ENCODE results near the gene THEM5. TPM values are rescaled to one million over a fixed set of nuclear protein-coding genes. Genes with fewer than 3 reads are reported as not detected.
"Not testable (repeated sequence)": the region's sequence is repeated elsewhere in the genome, so short reads cannot be mapped to it uniquely, and the experiment has no call there.

Gene THEM5
- total and polyA plus RNA-seq, 8 donors: 0.67 to 1.2 (median 1.00) TPM; not detected in 2

- H3K27ac ChIP-seq: no peak overlapping the region
- H3K36me3 ChIP-seq: no peaks in the 10 kb centered on the region
- H3K4me1 ChIP-seq: peaks cover 0 to 18% of the 10 kb centered on the region in 2 donors
- no peak for DNase-seq
- no peaks in the 10 kb centered on the region for H3K9me3 ChIP-seq
- no peak for ATAC-seq
- intact Hi-C loops (cut with DNase I): no loop called here
- TF ChIP-seq CTCF (IDR thresholded peaks at IDR 0.05): no peak
- H3K27me3 ChIP-seq: no peaks in the 10 kb centered on the region
- H3K4me3 ChIP-seq: no peak overlapping the region
Measured at GRCh38 chr1:151858886-151859665, 5.6 kb upstream of the THEM5 start.

GRCh38 chr1:151858030-151858746 is 4.7 kb upstream of the THEM5 start:
- Histone ChIP-seq H3K4me1 (peaks cover 0 to 18% of the 10 kb centered on the region in 2 donors), H3K36me3 (no peaks in the 10 kb centered on the region), H3K27ac (no peak overlapping the region), H3K9me3 (no peaks in the 10 kb centered on the region), H3K4me3 (no peak overlapping the region), H3K27me3 (no peaks in the 10 kb centered on the region)
- intact Hi-C loops (cut with DNase I): no loop called here
- no peak for TF ChIP-seq CTCF (IDR thresholded peaks at IDR 0.05)
- ATAC-seq: no peak
- no peak for DNase-seq

GRCh38 chr1:151855933-151856332 is 2.4 kb upstream of the THEM5 start:
- H3K4me3 ChIP-seq: no peak overlapping the region
- TF ChIP-seq CTCF (IDR thresholded peaks at IDR 0.05): no peak
- peaks cover 0 to 8% of the 10 kb centered on the region in 2 donors for H3K27me3 ChIP-seq
- intact Hi-C loops (cut with DNase I): no loop called here
- H3K27ac ChIP-seq: no peak overlapping the region
- peaks cover 0 to 18% of the 10 kb centered on the region in 2 donors for H3K4me1 ChIP-seq
- no peak for DNase-seq
- no peaks in the 10 kb centered on the region for H3K36me3 ChIP-seq
- H3K9me3 ChIP-seq: no peaks in the 10 kb centered on the region
- no peak for ATAC-seq

GRCh38 chr1:151855516-151855915 is 2.0 kb upstream of the THEM5 start:
- DNase-seq; H3K27me3 ChIP-seq; H3K36me3 ChIP-seq; intact Hi-C loops (cut with DNase I); H3K9me3 ChIP-seq; ATAC-seq; H3K27ac ChIP-seq; H3K4me3 ChIP-seq: not testable (repeated sequence)
- peaks cover 0 to 18% of the 10 kb centered on the region in 2 donors for H3K4me1 ChIP-seq

GRCh38 chr1:151854658-151855057 is 1.1 kb upstream of the THEM5 start:
- no peak for DNase-seq
- Histone ChIP-seq H3K9me3 (no peaks in the 10 kb centered on the region), H3K27me3 (peaks cover 0 to 8% of the 10 kb centered on the region in 2 donors), H3K4me3 (no peak overlapping the region), H3K27ac (no peak overlapping the region), H3K36me3 (no peaks in the 10 kb centered on the region), H3K4me1 (peaks cover 0 to 18% of the 10 kb centered on the region in 2 donors)
- intact Hi-C loops (cut with DNase I): no loop called here
- TF ChIP-seq CTCF (IDR thresholded peaks at IDR 0.05): no peak
- no peak for ATAC-seq
